ENCODE results near the gene LTK. TPM values are rescaled to one million over a fixed set of nuclear protein-coding genes. Genes with fewer than 3 reads are reported as not detected.

The LTK gene
- total and polyA plus RNA-seq, 2 donors from 2014 or later: 0.91 to 6.7 TPM

GRCh38 chr15:41556677-41557076 lies 43.0 kb upstream of the LTK start:
- Histone ChIP-seq H3K9ac (ENCODE audit: low read length in 3 of 3) (no peak overlapping the region), H3K27ac (ENCODE audit: low read depth in 2 of 2, low read length in 2 of 2) (no peak overlapping the region), H3K36me3 (ENCODE audit: control insufficient read depth in 2 of 3, insufficient read depth in 3 of 3, low read length in 3 of 3) (no peaks in the 10 kb centered on the region), H3K4me3 (ENCODE audit: low read length in 3 of 3) (no peak overlapping the region), H3K27me3 (ENCODE audit: control insufficient read depth, insufficient read depth, low read length) (no peaks in the 10 kb centered on the region), H3K4me1 (ENCODE audit: control insufficient read depth in 2 of 3, insufficient read depth in 2 of 3, low read depth in 1 of 3, low read length in 3 of 3) (peaks cover 0 to 12% (median 0%) of the 10 kb centered on the region in 3 donors), H3K9me3 (ENCODE audit: control insufficient read depth in 2 of 3, insufficient read depth in 1 of 3, low read length in 3 of 3) (no peaks in the 10 kb centered on the region)
- intact Hi-C loops (cut with DNase I): no loop called here
- no peak for DNase-seq
- no peak for TF ChIP-seq CTCF (IDR thresholded peaks at IDR 0.05; ENCODE audit: borderline replicate concordance, extremely low read depth, insufficient read depth)
- FAIRE-seq: no peak

- Histone ChIP-seq H3K36me3 (ENCODE audit: control insufficient read depth in 2 of 3, insufficient read depth in 3 of 3, low read length in 3 of 3) (no peaks in the 10 kb centered on the region), H3K4me3 (ENCODE audit: low read length in 3 of 3) (no peak overlapping the region), H3K9ac (ENCODE audit: low read length in 3 of 3) (no peak overlapping the region), H3K4me1 (ENCODE audit: control insufficient read depth in 2 of 3, insufficient read depth in 2 of 3, low read depth in 1 of 3, low read length in 3 of 3) (peaks cover 0 to 12% (median 0%) of the 10 kb centered on the region in 3 donors), H3K9me3 (ENCODE audit: control insufficient read depth in 2 of 3, insufficient read depth in 1 of 3, low read length in 3 of 3) (no peaks in the 10 kb centered on the region), H3K27me3 (ENCODE audit: control insufficient read depth, insufficient read depth, low read length) (no peaks in the 10 kb centered on the region), H3K27ac (ENCODE audit: low read depth in 2 of 2, low read length in 2 of 2) (no peak overlapping the region)
- intact Hi-C loops (cut with DNase I): no loop called here
- no peak for TF ChIP-seq CTCF (IDR thresholded peaks at IDR 0.05; ENCODE audit: borderline replicate concordance, extremely low read depth, insufficient read depth)
- FAIRE-seq (no peak), DNase-seq (no peak)
Observed at GRCh38 chr15:41554915-41555314, 41.3 kb upstream of the LTK start.

GRCh38 chr15:41554343-41554742 lies 40.7 kb upstream of the LTK start:
- TF ChIP-seq CTCF (IDR thresholded peaks at IDR 0.05; ENCODE audit: borderline replicate concordance, extremely low read depth, insufficient read depth): no peak
- FAIRE-seq: no peak
- Histone ChIP-seq H3K27me3 (ENCODE audit: control insufficient read depth, insufficient read depth, low read length) (no peaks in the 10 kb centered on the region), H3K4me1 (ENCODE audit: control insufficient read depth in 2 of 3, insufficient read depth in 2 of 3, low read depth in 1 of 3, low read length in 3 of 3) (peaks cover 0 to 8% (median 0%) of the 10 kb centered on the region in 3 donors), H3K27ac (ENCODE audit: low read depth in 2 of 2, low read length in 2 of 2) (no peak overlapping the region), H3K36me3 (ENCODE audit: control insufficient read depth in 2 of 3, insufficient read depth in 3 of 3, low read length in 3 of 3) (no peaks in the 10 kb centered on the region), H3K9ac (ENCODE audit: low read length in 3 of 3) (no peak overlapping the region), H3K9me3 (ENCODE audit: control insufficient read depth in 2 of 3, insufficient read depth in 1 of 3, low read length in 3 of 3) (no peaks in the 10 kb centered on the region), H3K4me3 (ENCODE audit: low read length in 3 of 3) (no peak overlapping the region)
- intact Hi-C loops (cut with DNase I): no loop called here
- no peak for DNase-seq

- no peak overlapping the region for H3K9ac ChIP-seq (ENCODE audit: low read length in 3 of 3)
- intact Hi-C loops (cut with DNase I): no loop called here
- no peak for TF ChIP-seq CTCF (IDR thresholded peaks at IDR 0.05; ENCODE audit: borderline replicate concordance, extremely low read depth, insufficient read depth)
- H3K4me3 ChIP-seq (ENCODE audit: low read length in 3 of 3): no peak overlapping the region
- FAIRE-seq (no peak), DNase-seq (no peak)
- H3K4me1 ChIP-seq (ENCODE audit: control insufficient read depth in 2 of 3, insufficient read depth in 2 of 3, low read depth in 1 of 3, low read length in 3 of 3): peaks cover 0 to 8% (median 0%) of the 10 kb centered on the region in 3 donors
- no peaks in the 10 kb centered on the region for H3K9me3 ChIP-seq (ENCODE audit: control insufficient read depth in 2 of 3, insufficient read depth in 1 of 3, low read length in 3 of 3)
- H3K27me3 ChIP-seq (ENCODE audit: control insufficient read depth, insufficient read depth, low read length): no peaks in the 10 kb centered on the region
- H3K36me3 ChIP-seq (ENCODE audit: control insufficient read depth in 2 of 3, insufficient read depth in 3 of 3, low read length in 3 of 3): no peaks in the 10 kb centered on the region
- H3K27ac ChIP-seq (ENCODE audit: low read depth in 2 of 2, low read length in 2 of 2): no peak overlapping the region
Observed at GRCh38 chr15:41553731-41554130, 40.1 kb upstream of the LTK start.

All from kidney (tissue), 14 donors.